G401.6 (cell line): ENCODE data around the gene LPGAT1.
A peak's percentile ranks its signal among the peaks of the same experiment; 100 is the strongest.
"Not testable (repeated sequence)": the region's sequence is repeated elsewhere in the genome, so short reads cannot be mapped to it uniquely, and the experiment has no call there.

Experiments used
- FAIRE-seq: peaks from 2 replicates; lab custom pipeline; 2012; peaks lifted over from hg19 to GRCh38; lab: Jason Lieb, UNC

The LPGAT1 gene, protein sequence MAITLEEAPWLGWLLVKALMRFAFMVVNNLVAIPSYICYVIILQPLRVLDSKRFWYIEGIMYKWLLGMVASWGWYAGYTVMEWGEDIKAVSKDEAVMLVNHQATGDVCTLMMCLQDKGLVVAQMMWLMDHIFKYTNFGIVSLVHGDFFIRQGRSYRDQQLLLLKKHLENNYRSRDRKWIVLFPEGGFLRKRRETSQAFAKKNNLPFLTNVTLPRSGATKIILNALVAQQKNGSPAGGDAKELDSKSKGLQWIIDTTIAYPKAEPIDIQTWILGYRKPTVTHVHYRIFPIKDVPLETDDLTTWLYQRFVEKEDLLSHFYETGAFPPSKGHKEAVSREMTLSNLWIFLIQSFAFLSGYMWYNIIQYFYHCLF

DNA sequence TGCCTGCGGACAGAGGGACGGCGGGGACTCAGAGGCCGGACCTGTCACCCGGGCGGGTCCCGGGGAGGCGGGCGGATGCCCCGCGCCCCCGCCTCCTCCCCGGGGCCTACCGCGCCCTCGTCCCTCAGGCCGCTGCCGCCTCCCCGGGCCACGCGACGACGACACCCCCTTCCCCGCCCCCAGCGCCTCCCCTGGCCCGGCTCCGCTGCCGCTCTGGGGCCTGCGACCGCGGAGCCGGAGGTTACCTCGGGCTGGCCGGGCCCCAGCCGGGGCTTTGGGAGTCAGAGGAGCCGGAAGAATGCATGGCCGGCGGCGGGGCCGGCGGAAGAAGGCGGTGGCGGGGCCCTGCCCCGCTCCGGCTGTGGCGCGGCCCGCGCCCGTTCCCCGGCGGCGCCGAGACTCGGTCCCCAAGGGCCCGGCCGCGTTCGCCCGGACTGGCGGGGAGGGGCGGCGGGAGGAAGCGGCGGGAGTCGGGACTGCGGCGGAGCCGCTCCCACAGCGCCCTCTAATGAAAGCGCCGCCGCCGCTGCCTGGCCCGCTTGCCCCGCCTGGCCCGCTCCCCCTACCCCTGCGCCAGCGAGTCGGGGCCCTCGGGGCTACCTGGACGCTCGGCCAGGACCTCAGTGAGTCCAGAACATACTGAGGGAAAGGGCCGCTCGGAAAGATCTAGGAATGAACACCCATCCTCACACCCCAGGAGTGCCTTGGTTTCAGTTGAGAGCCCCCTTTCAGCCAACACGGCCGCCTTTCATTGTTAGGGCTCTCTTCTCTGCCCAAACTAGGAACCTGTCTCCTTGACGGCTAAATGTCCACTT is at the start of gene LPGAT1:
Gene LPGAT1, minus strand, starts transcription at position 436 of the 815 bp plus-strand sequence. CDS start 1,467 bp downstream, outside the sequence.
- FAIRE-seq, result no peak

DNA sequence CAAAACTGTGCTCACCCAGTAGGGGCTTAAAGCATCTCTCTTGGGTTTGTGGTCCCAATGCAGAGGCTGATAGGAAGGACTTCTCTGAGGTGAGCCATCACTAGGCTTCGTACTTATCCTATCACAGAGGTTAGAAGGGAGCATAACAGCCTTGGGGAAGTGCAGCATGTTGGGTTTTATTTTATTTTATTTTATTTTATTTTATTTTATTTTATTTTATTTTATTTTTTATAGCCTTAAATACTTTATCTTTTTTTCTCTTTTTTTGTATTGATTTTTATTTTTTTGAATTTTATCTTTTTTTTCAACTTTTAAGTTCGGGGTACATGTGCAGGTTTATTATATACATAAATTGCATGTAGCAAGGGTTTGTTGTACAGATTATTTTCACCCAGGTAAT is 48.9 kb upstream of the LPGAT1 start:
- peak; percentile 59 for FAIRE-seq

DNA sequence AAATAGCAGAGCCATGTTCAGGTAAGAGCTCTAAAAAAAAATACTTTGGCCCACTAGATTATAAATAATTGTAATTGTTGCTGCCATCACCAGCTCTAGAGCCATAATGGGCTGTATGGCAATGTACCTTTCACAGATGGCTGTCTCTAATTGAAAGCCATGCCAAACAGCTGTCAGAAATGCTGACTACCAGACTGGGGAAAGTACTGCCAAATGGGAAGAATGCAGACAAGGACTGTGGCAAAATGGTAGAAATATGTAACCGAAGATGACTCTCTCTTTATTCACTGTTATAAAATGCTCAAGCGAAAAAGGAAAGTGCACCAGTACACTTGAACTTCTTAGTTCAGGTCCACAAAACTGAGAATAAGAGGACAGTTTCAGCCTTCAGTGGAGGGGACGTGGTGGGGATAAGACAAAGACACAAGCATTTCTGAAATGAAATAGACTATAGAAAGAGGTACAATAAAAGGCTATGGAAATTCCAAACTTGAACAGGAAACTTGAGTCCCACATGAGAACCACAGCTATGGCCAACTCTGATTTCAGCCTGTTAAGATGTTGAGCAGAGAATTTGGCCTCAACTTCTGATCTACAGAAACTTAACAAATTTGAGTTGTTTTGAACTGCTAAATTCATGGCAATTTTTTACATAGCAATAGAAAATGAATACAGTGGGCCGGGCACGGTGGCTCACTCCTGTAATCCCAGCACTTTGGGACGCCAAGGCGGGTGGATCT is 46.5 kb upstream of the LPGAT1 start:
- FAIRE-seq, result no peak

DNA sequence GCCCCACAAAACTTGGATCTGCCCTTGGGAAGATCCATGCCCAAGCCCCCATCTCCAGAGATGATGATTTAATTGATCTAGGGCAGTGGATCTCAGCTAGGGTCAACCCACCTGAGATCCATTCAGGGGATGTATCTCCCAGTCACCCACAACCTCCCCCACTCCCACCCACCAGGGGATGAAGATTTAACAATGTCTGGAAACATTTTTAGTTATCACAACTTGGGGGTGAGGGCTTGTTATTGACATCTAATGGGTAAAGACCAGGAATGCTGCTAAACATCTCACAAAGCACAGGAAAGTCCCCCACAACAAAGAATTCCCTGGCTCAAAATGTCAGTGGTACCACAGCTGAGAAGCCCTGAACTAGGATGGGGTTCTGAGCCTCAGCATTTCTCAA is 45.0 kb upstream of the LPGAT1 start:
- FAIRE-seq, result no peak

DNA sequence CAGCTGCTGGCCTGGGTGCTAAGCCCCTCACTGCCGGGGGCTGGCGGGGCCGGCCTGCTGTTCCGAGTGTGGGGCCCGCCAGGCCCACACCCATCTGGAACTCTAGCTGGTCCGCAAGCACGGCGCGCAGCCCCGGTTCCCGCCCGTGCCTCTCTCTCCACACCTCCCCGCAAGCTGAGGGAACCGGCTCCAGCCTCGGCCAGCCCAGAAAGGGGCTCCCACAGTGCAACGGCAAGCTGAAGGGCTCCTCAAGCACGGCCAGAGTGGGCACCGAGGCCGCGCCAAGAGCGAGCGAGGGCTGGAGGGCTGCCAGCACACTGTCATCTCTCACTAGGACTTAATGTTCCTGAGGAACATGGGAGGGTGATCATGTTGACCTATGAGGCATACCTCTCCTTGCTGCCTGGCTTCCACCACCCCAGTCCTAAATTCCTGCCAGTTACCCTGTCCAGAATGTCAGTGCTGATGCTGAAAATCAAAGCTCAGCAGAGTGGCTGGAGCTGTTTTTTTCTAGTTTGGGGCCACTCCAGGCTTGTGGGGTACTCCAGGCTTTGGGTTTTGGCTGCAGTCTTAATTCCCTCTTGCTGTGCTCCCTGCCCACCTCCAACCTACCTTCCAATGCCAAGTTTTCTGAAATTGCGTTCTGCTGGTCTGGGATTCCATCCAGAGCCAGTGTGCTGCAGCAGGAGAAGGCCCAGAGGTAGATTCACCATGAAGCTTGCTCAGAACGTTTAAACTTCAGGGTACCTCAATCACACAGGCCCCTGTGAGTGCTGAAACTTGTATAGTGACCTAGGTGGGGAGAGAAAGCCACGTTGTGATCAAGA is 44.2 kb upstream of the LPGAT1 start:
- no peak for FAIRE-seq

DNA sequence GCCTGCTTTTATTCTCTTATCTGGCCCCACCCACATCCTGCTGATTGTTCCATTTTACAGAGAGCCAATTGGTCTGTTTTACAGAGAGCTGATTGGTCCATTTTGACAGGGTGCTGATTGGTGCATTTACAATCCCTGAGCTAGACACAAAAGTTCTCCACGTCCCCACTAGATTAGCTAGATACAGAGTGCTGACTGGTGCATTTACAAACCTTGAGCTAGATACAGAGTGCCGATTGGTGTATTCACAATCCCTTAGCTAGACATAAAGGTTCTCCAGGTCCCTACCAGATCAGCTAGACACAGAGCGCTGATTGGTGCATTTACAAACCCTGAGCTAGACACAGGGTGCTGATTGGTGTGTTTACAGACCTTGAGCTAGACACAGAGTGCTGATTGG is 43.2 kb upstream of the LPGAT1 start:
- not testable (repeated sequence) for FAIRE-seq

DNA sequence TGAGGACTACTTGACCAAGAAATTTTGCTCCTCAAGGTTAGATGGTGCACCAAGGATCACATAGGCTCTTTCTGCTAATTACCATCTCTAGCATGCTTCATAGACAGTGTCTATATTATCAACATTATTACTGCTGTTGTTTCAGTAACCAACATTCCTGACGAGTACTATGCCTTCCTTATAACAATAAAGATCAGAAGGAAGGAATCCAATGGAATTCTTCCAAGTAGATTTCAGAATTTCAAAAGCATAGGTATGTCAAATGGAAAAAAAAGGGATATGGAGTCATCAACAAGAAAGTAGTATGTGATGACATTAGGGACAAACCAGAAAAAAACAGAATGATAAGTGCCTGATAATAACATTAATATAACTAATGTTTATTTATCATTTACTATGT is 39.6 kb upstream of the LPGAT1 start:
- FAIRE-seq, result no peak

DNA sequence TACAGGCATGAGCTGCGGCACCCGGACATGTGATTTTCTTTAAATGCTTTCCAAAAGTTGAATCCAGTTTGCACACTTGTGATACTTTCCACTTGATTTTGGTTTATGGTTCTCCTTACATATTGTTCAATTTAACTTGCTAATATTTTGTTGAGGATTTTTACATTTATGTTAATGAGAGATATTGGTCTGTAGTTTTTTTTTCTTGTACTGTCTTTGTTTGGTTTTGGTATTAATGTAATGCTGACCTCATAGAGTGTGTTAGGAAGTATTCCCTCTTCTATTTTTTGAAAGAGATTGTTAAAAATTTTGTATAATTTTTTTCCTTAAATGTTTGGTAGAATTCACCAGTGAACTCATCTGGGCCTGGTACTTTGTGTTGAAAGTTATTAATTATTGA is 34.6 kb upstream of the LPGAT1 start:
- FAIRE-seq, result no peak

DNA sequence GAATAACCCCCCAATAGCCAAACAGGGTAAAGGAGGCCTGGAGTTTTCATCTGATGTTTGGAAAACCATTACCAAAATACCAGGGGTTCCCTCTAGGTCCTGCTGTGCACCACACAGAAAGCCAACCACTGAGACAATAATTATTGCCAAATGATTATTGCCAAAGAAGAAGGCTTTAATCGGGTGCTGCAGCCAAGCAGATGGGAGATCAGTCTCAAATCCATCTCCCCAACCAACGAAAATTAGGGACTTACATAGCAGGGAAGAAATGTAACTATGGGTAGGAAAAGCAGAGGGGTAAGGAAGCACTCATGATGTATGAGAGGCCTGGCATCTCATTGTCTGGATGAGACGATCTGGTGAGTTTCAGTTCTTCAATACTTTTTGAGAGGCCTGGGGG is 28.8 kb upstream of the LPGAT1 start:
- FAIRE-seq, result no peak

DNA sequence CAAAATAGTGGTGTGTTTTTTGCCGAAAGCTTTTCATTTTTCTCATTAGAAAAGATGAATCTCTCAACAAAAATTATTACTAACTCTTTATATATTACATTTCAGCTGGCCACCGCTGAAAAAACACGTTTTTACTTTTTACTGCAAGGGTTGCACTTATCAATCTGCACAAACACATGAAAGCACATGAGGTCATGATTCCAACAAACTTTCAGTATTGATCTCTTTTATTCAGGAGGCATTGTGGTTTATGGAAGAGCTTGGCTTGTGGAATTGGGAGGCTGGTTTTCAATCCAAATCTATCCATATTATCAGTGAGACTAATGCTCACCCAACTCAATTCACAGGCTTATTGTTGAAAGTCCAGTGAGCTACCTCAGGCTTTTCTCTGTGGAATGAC is 20.6 kb upstream of the LPGAT1 start:
- no peak for FAIRE-seq

DNA sequence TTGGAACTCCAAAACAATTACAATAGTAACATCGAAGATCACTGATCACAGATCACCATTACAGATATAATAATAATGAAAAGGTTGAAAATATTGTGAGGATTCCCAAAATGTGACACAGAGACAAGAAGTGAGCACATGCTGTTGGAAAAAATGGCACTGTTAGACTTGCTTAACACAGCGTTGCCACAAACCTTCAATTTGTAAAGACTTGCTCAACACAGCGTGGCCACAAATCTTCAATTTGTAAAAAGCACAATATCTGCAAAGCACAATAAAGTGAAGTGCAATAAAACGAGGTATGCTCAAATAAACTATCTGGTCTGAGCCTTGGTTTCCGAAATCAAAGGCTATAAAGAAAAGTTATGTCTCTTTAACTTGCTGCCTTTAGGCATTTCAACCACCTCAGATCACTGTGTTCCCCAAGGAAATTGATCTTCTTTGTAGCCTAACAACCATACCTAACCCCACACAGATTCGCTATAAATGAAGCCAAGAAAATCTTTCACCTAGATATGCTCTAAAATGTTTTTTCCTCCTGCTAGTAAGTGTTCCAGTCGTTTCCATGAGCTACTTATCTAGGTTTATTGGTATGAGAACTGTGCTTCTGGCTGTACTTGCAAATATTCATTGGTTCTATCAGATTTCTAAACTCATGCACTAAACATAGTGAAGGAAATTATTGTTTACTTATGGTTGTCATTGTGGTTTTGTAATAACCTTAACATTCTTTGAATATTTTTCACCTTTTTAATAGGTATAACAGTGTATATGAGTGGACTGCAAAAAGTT is 13.1 kb upstream of the LPGAT1 start:
- no peak for FAIRE-seq

DNA sequence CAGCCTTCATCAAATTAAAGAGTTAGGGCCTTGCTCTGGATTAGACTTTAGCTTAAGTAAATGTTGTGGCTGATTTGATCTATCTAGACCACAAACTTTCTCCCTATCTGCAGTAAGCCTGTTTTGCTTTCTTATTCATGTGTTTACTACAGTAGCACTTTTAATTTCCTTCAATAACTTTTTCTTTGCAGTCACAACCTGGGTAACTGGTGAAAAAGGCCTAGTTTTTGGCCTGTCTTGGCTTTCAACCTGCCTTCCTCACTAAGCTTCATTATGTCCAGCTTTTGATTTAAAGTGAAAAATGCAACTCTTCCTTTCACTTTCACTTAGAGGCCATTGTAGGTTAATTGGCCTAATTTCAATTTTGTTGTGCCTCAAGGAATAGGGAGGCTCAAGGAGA is 12.5 kb upstream of the LPGAT1 start:
- no peak for FAIRE-seq

DNA sequence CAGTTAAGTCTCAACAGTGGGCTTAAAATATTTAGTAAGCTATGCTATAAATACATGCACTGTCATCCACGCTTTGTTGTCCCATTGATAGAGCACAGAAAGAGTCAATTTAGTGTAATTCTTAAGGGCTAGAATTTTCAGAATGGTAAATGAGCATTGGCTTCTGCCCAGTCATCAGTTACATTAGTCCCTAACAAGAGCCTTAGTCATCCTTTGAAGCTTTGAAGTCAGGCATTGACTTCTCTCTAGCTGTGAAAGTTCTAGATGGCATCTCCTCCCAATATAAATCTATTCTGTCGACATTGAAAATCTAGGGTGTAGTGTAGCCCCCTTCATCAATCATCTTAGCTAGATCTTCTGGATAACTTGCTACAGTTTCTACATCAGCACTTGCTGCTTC is 12.0 kb upstream of the LPGAT1 start:
- FAIRE-seq, result no peak

DNA sequence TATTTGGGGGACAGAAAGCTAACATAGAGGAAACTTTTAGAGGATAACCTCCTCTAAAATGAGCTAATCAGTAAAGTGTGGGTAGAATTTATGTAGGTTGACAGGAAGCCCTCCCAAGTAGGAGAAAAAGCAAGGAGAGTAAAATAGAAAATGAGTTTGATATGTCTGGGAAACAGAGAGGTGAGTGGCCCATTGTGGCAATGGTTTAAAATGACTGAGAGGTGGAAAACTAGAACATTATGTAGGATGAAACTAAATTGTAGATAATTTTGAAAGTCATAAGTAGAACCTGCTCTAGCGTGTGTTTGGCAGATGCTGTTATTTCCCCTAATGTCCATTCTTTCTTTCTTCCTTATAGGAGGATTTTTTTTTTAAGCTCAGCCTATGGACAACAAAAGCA is 8.5 kb upstream of the LPGAT1 start:
- no peak for FAIRE-seq

DNA sequence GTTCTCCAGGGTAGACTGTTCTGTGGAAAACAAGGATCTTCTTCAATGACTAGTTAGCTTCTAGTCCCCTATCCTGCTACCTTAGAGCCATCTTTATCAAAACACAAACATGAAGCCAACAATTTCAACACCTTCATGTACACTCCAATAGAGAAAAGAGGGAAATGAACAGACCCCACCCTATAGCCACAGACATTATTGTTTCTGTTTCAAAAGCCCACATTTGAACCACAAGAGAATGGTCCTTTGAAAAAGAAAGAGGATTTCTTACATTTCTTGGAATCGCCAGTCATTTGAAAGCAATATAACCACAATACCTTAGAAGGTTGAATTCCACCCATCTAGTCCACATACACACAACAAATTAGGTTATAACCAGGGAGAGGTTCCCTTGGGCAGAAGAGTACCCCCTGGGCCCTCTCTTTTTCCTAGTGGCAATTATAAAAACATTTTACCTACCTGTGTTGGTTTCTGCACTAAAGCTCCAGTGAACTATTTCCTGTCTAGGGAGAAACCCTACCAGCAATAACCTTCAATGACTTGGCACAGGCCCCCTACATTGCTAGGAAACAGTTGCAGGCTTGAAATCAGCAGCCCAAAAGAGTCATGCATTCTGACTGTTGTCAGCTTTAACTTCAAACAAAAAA is 2.7 kb upstream of the LPGAT1 start:
- FAIRE-seq, result no peak

DNA sequence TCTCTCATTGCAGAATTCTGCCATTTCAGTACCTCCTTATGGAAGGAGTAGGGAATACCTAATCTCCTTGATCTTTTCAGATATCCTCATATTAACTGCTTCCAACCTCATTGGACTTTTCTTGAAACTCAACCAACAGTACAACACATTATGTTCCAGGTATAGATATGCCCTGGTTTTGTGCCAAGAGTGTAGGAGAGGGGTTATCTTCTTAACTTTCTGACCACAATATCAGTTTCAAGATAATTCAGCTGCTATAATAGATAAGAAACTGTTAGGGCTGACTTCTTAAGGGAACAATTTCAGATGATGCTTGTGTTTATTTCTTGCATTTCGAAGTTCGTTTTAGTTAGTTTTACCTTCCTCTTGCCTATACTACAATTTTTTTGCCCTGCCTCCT is 2.1 kb upstream of the LPGAT1 start:
- no peak for FAIRE-seq

DNA sequence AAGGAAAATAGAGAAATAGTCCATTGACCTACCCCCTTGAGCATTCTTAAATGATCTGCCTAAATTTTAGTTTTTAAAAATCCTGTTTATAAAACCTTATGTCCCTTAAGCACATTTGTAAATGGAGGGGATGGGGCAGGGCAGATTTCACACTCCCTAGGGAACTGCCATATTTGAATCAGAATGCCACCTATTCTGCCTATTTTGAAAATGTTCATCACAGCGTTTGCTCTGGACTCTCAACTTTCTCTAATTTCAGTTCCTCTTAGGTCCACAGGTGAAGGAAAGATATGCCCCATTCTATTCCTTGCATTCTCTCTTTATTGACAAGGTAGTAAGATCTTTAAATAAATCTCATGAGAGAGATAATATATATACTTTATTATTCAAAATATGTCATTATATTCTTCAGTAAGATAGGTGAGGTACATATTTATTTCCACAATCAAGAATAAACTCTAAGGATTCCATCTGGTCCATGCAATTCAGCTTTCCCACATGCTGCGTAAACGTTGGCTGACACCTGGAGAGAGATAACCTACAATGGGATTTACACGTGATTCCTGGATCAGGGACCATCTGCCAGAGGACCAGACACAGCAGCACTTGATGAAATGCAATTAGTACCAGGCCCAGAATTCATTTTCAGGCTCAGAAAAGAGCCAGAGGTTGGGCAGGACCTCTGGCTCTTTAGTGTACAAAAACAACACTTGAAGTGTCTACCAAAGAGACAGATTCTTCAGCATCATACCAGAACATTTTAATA is 1.2 kb upstream of the LPGAT1 start:
- no peak for FAIRE-seq

DNA sequence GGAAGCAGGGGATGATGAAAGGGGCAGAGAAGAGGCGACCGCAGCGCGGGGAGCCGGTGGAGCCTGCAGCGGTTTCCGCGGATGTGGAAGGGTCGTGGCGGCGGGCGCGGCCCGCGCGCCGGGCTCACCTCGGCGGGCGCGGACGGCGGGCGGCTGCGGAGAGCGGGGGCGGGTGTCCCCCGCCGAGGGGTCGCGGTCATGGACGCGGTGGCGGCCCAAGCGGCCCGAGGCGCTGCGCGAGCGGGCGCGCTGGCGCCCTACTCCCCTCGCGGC is 572 bp downstream of the LPGAT1 start:
- no peak for FAIRE-seq

DNA sequence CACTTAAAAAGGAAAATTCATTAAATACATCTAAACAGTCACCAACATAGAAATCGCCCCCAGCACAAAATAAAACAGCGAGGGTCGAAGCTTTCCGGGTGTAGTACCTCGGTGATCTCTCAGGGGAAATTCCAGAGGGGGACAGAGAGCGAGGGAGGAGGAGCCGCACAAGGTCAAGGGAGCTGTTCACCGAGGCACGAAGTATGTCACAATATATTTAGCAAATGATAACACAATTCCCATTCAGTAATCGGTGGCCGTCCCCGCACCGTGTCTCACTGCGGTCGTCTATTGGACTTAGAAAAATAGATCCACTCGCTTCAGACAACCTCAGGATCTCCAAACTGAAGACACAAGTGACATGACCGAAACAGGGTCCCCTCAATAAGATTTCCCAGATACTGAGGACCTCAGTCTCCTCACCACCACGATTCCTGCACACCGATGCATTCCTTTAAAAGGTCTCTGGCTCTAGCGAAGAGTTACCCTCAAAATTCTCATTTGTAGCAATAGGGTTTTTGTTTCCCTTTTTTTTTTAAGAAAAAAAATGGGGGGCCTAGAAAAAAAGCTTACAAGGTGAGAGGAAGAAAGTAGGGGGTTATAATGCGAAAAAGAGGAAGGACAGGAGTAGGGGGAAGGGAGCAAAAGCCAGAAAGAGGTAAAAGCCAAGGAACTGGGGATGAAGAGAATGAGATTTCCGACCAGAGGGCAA is 1.1 kb downstream of the LPGAT1 start:
- FAIRE-seq, result no peak
